Left lung (tissue), 14 donors: ENCODE results near the gene ZNF324B. TPM values are rescaled to one million over a fixed set of nuclear protein-coding genes. Genes with fewer than 3 reads are reported as not detected.
"Not testable (repeated sequence)": the region's sequence is repeated elsewhere in the genome, so short reads cannot be mapped to it uniquely, and the experiment has no call there.

Source experiments
- ATAC-seq: fragments of 200-7000 bp; cut with Tn5 transposase; one replicate; pipeline ENCODE4 v1.9.1; 2020; ENCODE audit warnings: moderate library complexity
- DNase-seq, 4 donors: peaks; one replicate each; pipeline ENCODE4 v3.0.0-alpha.2; 2013 to 2020
- H3K27ac ChIP-seq, 2 donors: fragments of 200-600 bp; sonication (generic) in 1 of 2; one replicate each; pipeline versions ENCODE4 v1.5.0 to v1.8.0; 2020 to 2021
- H3K27me3 ChIP-seq, 2 donors: fragments of 200-600 bp; sonication (generic) in 1 of 2; one replicate each; pipeline versions ENCODE4 v1.5.0 to v1.8.0; 2020 to 2021
- H3K36me3 ChIP-seq, 2 donors: fragments of 200-600 bp; sonication (generic) in 1 of 2; one replicate each; pipeline versions ENCODE4 v1.5.0 to v1.8.0; 2020 to 2021
- H3K4me1 ChIP-seq, 2 donors: fragments of 200-600 bp; one replicate each; pipeline ENCODE4 v1.8.0; 2021
- H3K4me3 ChIP-seq, 2 donors: fragments of 200-600 bp; sonication (generic) in 1 of 2; one replicate each; pipeline versions ENCODE4 v1.5.0 to v1.8.0; 2020 to 2021; ENCODE audit warnings: mild to moderate bottlenecking in 1 of 2
- H3K9me3 ChIP-seq, 2 donors: fragments of 200-600 bp; sonication (generic) in 1 of 2; one replicate each; pipeline versions ENCODE4 v1.5.0 to v1.8.0; 2020 to 2021
- intact Hi-C, 2 donors: fragments of 100-400 bp; cut with DNase I; formaldehyde crosslinking; loops; one replicate each; pipeline versions ENCODE4 v1.11.2 to v1.14.2; 2022
- long read RNA-seq, 12 donors: library from polyadenylated mRNA in 2 of 12; unstranded in 2 of 12; transcript quantifications; one replicate each; pipeline ENCODE4 v2.0.0 and lab custom pipeline, GENCODE V29; 2019 to 2026
- polyA plus RNA-seq, 6 donors: library from polyadenylated mRNA; unstranded; fragments of 120-200 nt; gene quantifications; one replicate each; pipeline ENCODE4 v1.2.1, GENCODE V29; 2013; ENCODE audit not compliant: insufficient read length in 6 of 6
- total RNA-seq, 2 donors: library from RNA; stranded (reverse); fragmentation: NEBNext Ultra II Directional; extraction: Animal tissue kit (Norgen Biotek cat#: 25700); gene quantifications; one replicate each; pipeline ENCODE4 v1.2.1, GENCODE V29; 2021
- TF ChIP-seq, protein P1 (sequence below), 2 donors: fragments of 200-600 bp; sonication (generic) in 1 of 2; IDR thresholded peaks; one replicate each; pipeline versions ENCODE4 v1.5.0 to v1.8.0; 2021; ENCODE audit warnings: antibody characterized with exemption in 2 of 2
- donor health status: DM: no; HTN: yes; CAD: no.
- donor health status: DM: no; HTN: no; CAD: no.

Gene ZNF324B
- total RNA-seq (1 to 10 TPM; 5.2 to 7.0 TPM), polyA plus RNA-seq (1 to 10 TPM; 5.4 to 7.8 (median 6.7) TPM)
- long read RNA-seq, donor 1, partial matches to known transcripts, result 0 of 1 reads
- long read RNA-seq, donor 1, other reads (novel, unspliced or antisense), result 0 of 1 reads
- long read RNA-seq, donor 2, result 0 reads
- long read RNA-seq, donor 3, partial matches to known transcripts, result 0 of 3 reads
- long read RNA-seq, donor 3, other reads (novel, unspliced or antisense), result 0 of 3 reads
- long read RNA-seq, donor 4, result 0 reads
- long read RNA-seq, donor 5, partial matches to known transcripts, result 0 of 3 reads
- long read RNA-seq, donor 5, other reads (novel, unspliced or antisense), result 0 of 3 reads
- long read RNA-seq, donor 6, partial matches to known transcripts, result 0 of 1 reads
- long read RNA-seq, donor 6, other reads (novel, unspliced or antisense), result 0 of 1 reads
- long read RNA-seq, donor 7, result 0 reads
- long read RNA-seq, donor 8, result 0 reads
- long read RNA-seq, donor 9, result 0 reads
- long read RNA-seq, donor 10, result 0 reads
- long read RNA-seq, donor 11, result 0 reads
- long read RNA-seq, donor 12, partial matches to known transcripts, result 0 of 1 reads
- long read RNA-seq, donor 12, other reads (novel, unspliced or antisense), result 0 of 1 reads

- TF ChIP-seq, protein P1, sequence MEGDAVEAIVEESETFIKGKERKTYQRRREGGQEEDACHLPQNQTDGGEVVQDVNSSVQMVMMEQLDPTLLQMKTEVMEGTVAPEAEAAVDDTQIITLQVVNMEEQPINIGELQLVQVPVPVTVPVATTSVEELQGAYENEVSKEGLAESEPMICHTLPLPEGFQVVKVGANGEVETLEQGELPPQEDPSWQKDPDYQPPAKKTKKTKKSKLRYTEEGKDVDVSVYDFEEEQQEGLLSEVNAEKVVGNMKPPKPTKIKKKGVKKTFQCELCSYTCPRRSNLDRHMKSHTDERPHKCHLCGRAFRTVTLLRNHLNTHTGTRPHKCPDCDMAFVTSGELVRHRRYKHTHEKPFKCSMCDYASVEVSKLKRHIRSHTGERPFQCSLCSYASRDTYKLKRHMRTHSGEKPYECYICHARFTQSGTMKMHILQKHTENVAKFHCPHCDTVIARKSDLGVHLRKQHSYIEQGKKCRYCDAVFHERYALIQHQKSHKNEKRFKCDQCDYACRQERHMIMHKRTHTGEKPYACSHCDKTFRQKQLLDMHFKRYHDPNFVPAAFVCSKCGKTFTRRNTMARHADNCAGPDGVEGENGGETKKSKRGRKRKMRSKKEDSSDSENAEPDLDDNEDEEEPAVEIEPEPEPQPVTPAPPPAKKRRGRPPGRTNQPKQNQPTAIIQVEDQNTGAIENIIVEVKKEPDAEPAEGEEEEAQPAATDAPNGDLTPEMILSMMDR (IDR thresholded peaks at IDR 0.05), result no peak
- H3K4me3 ChIP-seq, result peak within 1 kb of the TSS; percentile 94 to 99
- ATAC-seq (peak; percentile 99), DNase-seq (peak; percentile 93 to 98 (median 97))
- peaks cover 0 to 16% of the 10 kb centered on the region in 2 donors for H3K9me3 ChIP-seq
- peak within 1 kb of the TSS in 1 of 2 donors; percentile 53 for H3K27ac ChIP-seq
- peaks cover 0 to 18% of the 10 kb centered on the region in 2 donors for H3K27me3 ChIP-seq
- H3K4me1 ChIP-seq, result peaks cover 0 to 11% of the 10 kb centered on the region in 2 donors
- peaks cover 0 to 28% of the 10 kb centered on the region in 2 donors for H3K36me3 ChIP-seq
- intact Hi-C loops, result no loop called here
These were observed at the start of gene ZNF324B for GRCh38 chr19:58451358-58452101. ZNF324B (plus strand) TSS chr19:58451622; CDS start chr19:58453702, 2,080 bp downstream.

- peak overlapping the region; percentile 37 to 62 for H3K4me3 ChIP-seq
- ATAC-seq (no peak), DNase-seq (no peak)
- no peaks in the 10 kb centered on the region for H3K36me3 ChIP-seq
- H3K27ac ChIP-seq, result peak overlapping the region in 1 of 2 donors; percentile 80
- TF ChIP-seq, protein P1 (IDR thresholded peaks at IDR 0.05), result no peak
- intact Hi-C loops, result no loop called here
- no peaks in the 10 kb centered on the region for H3K9me3 ChIP-seq
- peaks cover 9 to 16% of the 10 kb centered on the region in 2 donors for H3K4me1 ChIP-seq
- peaks cover 1 to 17% of the 10 kb centered on the region in 2 donors for H3K27me3 ChIP-seq
These were observed 49.5 kb upstream of the ZNF324B start for GRCh38 chr19:58401840-58402421.

DNA sequence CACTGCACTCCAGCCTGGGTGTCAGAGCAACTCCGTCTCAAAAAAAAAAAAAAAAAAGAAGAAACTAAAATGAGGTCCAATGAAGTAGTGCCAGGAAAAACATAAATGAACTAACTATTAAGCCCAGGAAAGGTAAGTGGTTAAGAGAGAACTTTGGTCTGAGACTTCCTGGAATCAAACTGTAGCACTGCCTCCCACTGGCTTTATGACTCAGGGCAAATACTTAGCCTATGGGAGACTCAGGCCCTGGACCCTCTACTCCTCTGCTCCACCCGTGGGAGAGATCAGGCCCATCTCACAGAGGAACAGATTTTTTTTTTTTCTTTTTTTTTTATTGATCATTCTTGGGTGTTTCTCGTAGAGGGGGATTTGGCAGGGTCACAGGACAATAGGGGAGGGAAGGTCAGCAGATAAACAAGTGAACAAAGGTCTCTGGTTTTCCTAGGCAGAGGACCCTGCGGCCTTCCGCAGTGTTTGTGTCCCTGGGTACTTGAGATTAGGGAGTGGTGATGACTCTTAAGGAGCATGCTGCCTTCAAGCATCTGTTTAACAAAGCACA lies 47.4 kb upstream of the ZNF324B start:
- DNase-seq, H3K4me3 ChIP-seq, H3K9me3 ChIP-seq, H3K36me3 ChIP-seq, H3K27me3 ChIP-seq, intact Hi-C loops, H3K27ac ChIP-seq, ATAC-seq: not testable (repeated sequence)
- H3K4me1 ChIP-seq, result peaks cover 17 to 29% of the 10 kb centered on the region in 2 donors

GRCh38 chr19:58406818-58407657 lies 44.4 kb upstream of the ZNF324B start:
- peak overlapping the region in 1 of 2 donors; percentile 89 for H3K27ac ChIP-seq
- no peak for ATAC-seq
- H3K4me3 ChIP-seq, result peak overlapping the region in 1 of 2 donors; percentile 92

More at GRCh38 chr19:58406818-58407657, 44.4 kb upstream of the ZNF324B start:
- no peaks in the 10 kb centered on the region for H3K27me3 ChIP-seq
- intact Hi-C loops, result no loop called here
- H3K36me3 ChIP-seq, result no peaks in the 10 kb centered on the region
- H3K4me1 ChIP-seq, result peaks cover 10 to 30% of the 10 kb centered on the region in 2 donors
- TF ChIP-seq, protein P1 (IDR thresholded peaks at IDR 0.05), result no peak
- H3K9me3 ChIP-seq, result no peaks in the 10 kb centered on the region
- DNase-seq, result no peak
